IMR-90 (cell line): ENCODE measurements around the gene PITX2. TPM values are rescaled to one million over a fixed set of nuclear protein-coding genes. Genes with fewer than 3 reads are reported as not detected.

ENCODE experiments used
- ATAC-seq: fragments of 200-7000 bp; cut with Tn5 transposase; 2 replicates; pipeline ENCODE4 v1.9.1; 2020; ENCODE audit warnings: low read depth, mild to moderate bottlenecking, moderate library complexity
- BruUV-seq: library from RNA; stranded (reverse); fragments of 400-500 nt; replicated peaks from 2 replicates; lab custom pipeline; 2021; lab: Mats Ljungman, UMichigan
- CTCF ChIA-PET: fragments of 300-600 bp; formaldehyde crosslinking; extraction: SDS; loops from one replicate; lab custom pipeline; 2021; ENCODE audit warnings: antibody characterized with exemption; lab: Yijun Ruan, JAX
- POLR2A ChIA-PET: fragments of 300-600 bp; sonication (Branson Sonifier 250); formaldehyde crosslinking; loops from one replicate; lab custom pipeline; 2022; ENCODE audit warnings: antibody characterized with exemption; ENCODE audit not compliant: unreplicated experiment; lab: Charles Lee
- DNase-seq: peaks from one replicate; pipeline ENCODE4 v3.0.0; 2013
- H2AFZ ChIP-seq: replicated peaks from 2 replicates; pipeline ENCODE3; 2013; ENCODE audit warnings: low read length, mild to moderate bottlenecking; ENCODE audit not compliant: poor library complexity
- H2AK5ac ChIP-seq: 2 replicates; pipeline ENCODE4 v1.6.1; 2013; ENCODE audit warnings: low read depth, low read length, inconsistent platforms
- H2AK9ac ChIP-seq: replicated peaks from 2 replicates; pipeline ENCODE3; 2013; ENCODE audit warnings: mild to moderate bottlenecking, low read depth, low read length, moderate library complexity; ENCODE audit not compliant: poor library complexity
- H2BK120ac ChIP-seq: 2 replicates; pipeline ENCODE4 v1.6.1; 2013; ENCODE audit warnings: low read depth, low read length, inconsistent platforms
- H2BK15ac ChIP-seq: 3 replicates; pipeline ENCODE4 v1.6.1; 2013; ENCODE audit warnings: low read depth, low read length, inconsistent platforms
- H2BK20ac ChIP-seq: 2 replicates; pipeline ENCODE4 v1.6.1; 2013; ENCODE audit warnings: low read depth, mild to moderate bottlenecking, inconsistent platforms, low read length, moderate library complexity
- H2BK5ac ChIP-seq: 2 replicates; pipeline ENCODE4 v1.6.1; 2013; ENCODE audit warnings: mild to moderate bottlenecking, low read depth, low read length, inconsistent platforms; ENCODE audit not compliant: poor library complexity, severe bottlenecking
- H3K14ac ChIP-seq: replicated peaks from 2 replicates; pipeline ENCODE4 v1.6.1; 2013; ENCODE audit warnings: low read depth, low read length, inconsistent platforms
- H3K18ac ChIP-seq: 2 replicates; pipeline ENCODE4 v1.6.1; 2013; ENCODE audit warnings: low read depth, low read length, control low read depth
- H3K23ac ChIP-seq: 2 replicates; pipeline ENCODE4 v1.6.1; 2013; ENCODE audit warnings: low read depth, low read length, inconsistent platforms
- H3K27ac ChIP-seq: 2 replicates; pipeline ENCODE4 v1.5.1; 2013; ENCODE audit warnings: mild to moderate bottlenecking, control low read depth, low read length; ENCODE audit not compliant: insufficient read depth
- H3K27me3 ChIP-seq: 2 replicates; pipeline ENCODE4 v1.6.1; 2013; ENCODE audit warnings: low read length; ENCODE audit not compliant: control insufficient read depth, insufficient read depth
- H3K36me3 ChIP-seq: 2 replicates; pipeline ENCODE4 v1.6.1; 2013; ENCODE audit warnings: low read length, mixed read lengths; ENCODE audit not compliant: control insufficient read depth, insufficient read depth
- H3K4ac ChIP-seq: 2 replicates; pipeline ENCODE4 v1.6.1; 2013; ENCODE audit warnings: low read depth, low read length, inconsistent platforms
- H3K4me1 ChIP-seq: 2 replicates; pipeline ENCODE4 v1.6.1; 2013; ENCODE audit warnings: low read length, mixed read lengths; ENCODE audit not compliant: control insufficient read depth, insufficient read depth
- H3K4me2 ChIP-seq: 2 replicates; pipeline ENCODE4 v1.6.1; 2013; ENCODE audit warnings: low read depth, mild to moderate bottlenecking, control low read depth, low read length, moderate library complexity
- H3K4me3 ChIP-seq: 2 replicates; pipeline ENCODE4 v1.5.1; 2013; ENCODE audit warnings: low read depth, mild to moderate bottlenecking, control low read depth, low read length, moderate library complexity; ENCODE audit not compliant: insufficient read depth
- H3K56ac ChIP-seq: 2 replicates; pipeline ENCODE4 v1.6.1; 2013; ENCODE audit warnings: low read length, inconsistent platforms; ENCODE audit not compliant: insufficient read depth; ENCODE audit errors: extremely low read depth
- H3K79me1 ChIP-seq, 2 experiments: 2 replicates each; pipeline ENCODE4 v1.6.1; 2013; ENCODE audit warnings: low read length in 2 of 2, inconsistent platforms in 1 of 2, low read depth in 1 of 2
- H3K9ac ChIP-seq: 2 replicates; pipeline ENCODE4 v1.6.1; 2013; ENCODE audit warnings: low read depth, low read length, control low read depth
- H3K9me1 ChIP-seq: 2 replicates; pipeline ENCODE4 v1.6.1; 2013; ENCODE audit warnings: low read length, inconsistent platforms; ENCODE audit not compliant: insufficient read depth
- H3K9me3 ChIP-seq: 2 replicates; pipeline ENCODE4 v1.6.1; 2013; ENCODE audit warnings: low read length; ENCODE audit not compliant: control insufficient read depth, insufficient read depth
- H4K20me1 ChIP-seq: 2 replicates; pipeline ENCODE4 v1.6.1; 2013; ENCODE audit warnings: low read length, inconsistent platforms; ENCODE audit not compliant: insufficient read depth
- H4K5ac ChIP-seq: 2 replicates; pipeline ENCODE4 v1.6.1; 2013; ENCODE audit warnings: mild to moderate bottlenecking, low read depth, low read length, control low read depth
- H4K8ac ChIP-seq, 2 experiments: 2 replicates each; pipeline ENCODE4 v1.6.1; 2013; ENCODE audit warnings: low read depth in 2 of 2, low read length in 2 of 2, control low read depth in 1 of 2, inconsistent platforms in 1 of 2
- H4K91ac ChIP-seq: 2 replicates; pipeline ENCODE4 v1.6.1; 2013; ENCODE audit warnings: low read depth, low read length, inconsistent platforms; ENCODE audit not compliant: insufficient read depth
- BHLHE40 ChIP-seq: fragments of 150-350 bp; IDR thresholded peaks from 2 replicates; pipeline ENCODE4 v1.6.1; 2016; ENCODE audit warnings: mild to moderate bottlenecking, low read depth, low read length
- CEBPB ChIP-seq: IDR thresholded peaks from 2 replicates; pipeline ENCODE4 v1.6.1; 2012; ENCODE audit warnings: low read depth, low read length, improper control_type of control experiment
- CHD1 ChIP-seq: IDR thresholded peaks from 2 replicates; pipeline ENCODE4 v1.6.1; 2012; ENCODE audit warnings: low read depth, low read length, improper control_type of control experiment
- FOS ChIP-seq: fragments of 150-350 bp; IDR thresholded peaks from 2 replicates; pipeline ENCODE4 v1.6.1; 2016; ENCODE audit warnings: low read depth, low read length
- MAFK ChIP-seq: IDR thresholded peaks from 2 replicates; pipeline ENCODE4 v1.6.1; 2012; ENCODE audit warnings: low read depth, low read length, improper control_type of control experiment
- MAZ ChIP-seq: IDR thresholded peaks from 2 replicates; pipeline ENCODE4 v1.6.1; 2012; ENCODE audit warnings: low read depth, mild to moderate bottlenecking, low read length, improper control_type of control experiment, moderate library complexity, borderline replicate concordance
- MXI1 ChIP-seq: IDR thresholded peaks from 2 replicates; pipeline ENCODE4 v1.6.1; 2012; ENCODE audit warnings: low read depth, mild to moderate bottlenecking, low read length, moderate library complexity, borderline replicate concordance
- NFE2L2 ChIP-seq: fragments of 150-350 bp; IDR thresholded peaks from 2 replicates; pipeline ENCODE4 v1.6.1; 2016; ENCODE audit warnings: low read depth, mild to moderate bottlenecking, low read length
- POLR2A ChIP-seq: IDR thresholded peaks from 2 replicates; pipeline ENCODE4 v1.6.1; 2012; ENCODE audit warnings: mild to moderate bottlenecking, low read depth, low read length
- RAD21 ChIP-seq: IDR thresholded peaks from 2 replicates; pipeline ENCODE4 v1.6.1; 2012; ENCODE audit warnings: low read length, improper control_type of control experiment
- RCOR1 ChIP-seq: IDR thresholded peaks from 2 replicates; pipeline ENCODE4 v1.6.1; 2012; ENCODE audit warnings: mild to moderate bottlenecking, low read length, improper control_type of control experiment; ENCODE audit not compliant: insufficient replicate concordance
- RFX5 ChIP-seq: IDR thresholded peaks from 2 replicates; pipeline ENCODE4 v1.8.0; 2012; ENCODE audit warnings: low read depth, mild to moderate bottlenecking, low read length, moderate library complexity
- SMC3 ChIP-seq: fragments of 150-350 bp; IDR thresholded peaks from 2 replicates; pipeline ENCODE4 v1.6.1; 2016; ENCODE audit warnings: low read depth, mild to moderate bottlenecking, antibody characterized with exemption, low read length, moderate library complexity
- WGBS, 2 experiments: methylation state at CpG; one replicate each; pipeline versions ENCODE4 v1.1.5 to v1.1.7; 2013; ENCODE audit warnings: missing lambda C conversion rate in 2 of 2; ENCODE audit not compliant: insufficient read length in 1 of 2; ENCODE audit errors: extremely low coverage in 2 of 2; 5-methylcytosine and 5-hydroxymethylcytosine counted together
- dilution Hi-C: fragments of 300-500 bp; cut with HindIII; formaldehyde crosslinking; loops from one replicate; pipeline ENCODE4 v1.14.3; 2018; ENCODE audit warnings: low sequenced_read_pairs; ENCODE audit not compliant: unreplicated experiment
- in situ Hi-C: fragments of 300-500 bp; cut with MboI; formaldehyde crosslinking; loops from 3 replicates; pipeline ENCODE4 v1.14.3; 2019; ENCODE audit warnings: low sequenced_read_pairs, inconsistent platforms, mixed read lengths
- intact Hi-C: fragments of 100-400 bp; cut with micrococcal nuclease; formaldehyde crosslinking; loops from 2 replicates; pipeline ENCODE4 v1.10.0; 2022
- polyA plus RNA-seq, 3 experiments: library from polyadenylated mRNA; depleted of rRNA; stranded (reverse); fragments of >200 nt; gene quantifications; 2 replicates each; pipeline ENCODE4 v1.2.3, GENCODE V29; 2012; ENCODE audit warnings: low replicate concordance in 1 of 3
- total RNA-seq: library from RNA; depleted of rRNA; stranded (reverse); fragments of >200 nt; gene quantifications from 2 replicates; pipeline ENCODE4 v1.2.3, GENCODE V29; 2012
- TF ChIP-seq, protein P1 (sequence below): fragments of 150-350 bp; IDR thresholded peaks from 2 replicates; pipeline ENCODE4 v1.6.1; 2017; ENCODE audit warnings: mild to moderate bottlenecking, antibody characterized with exemption, low read length, low read depth
- TF ChIP-seq, protein P2 (sequence below): fragments of 150-350 bp; IDR thresholded peaks from 2 replicates; pipeline ENCODE4 v1.6.1; 2016; ENCODE audit warnings: low read depth, mild to moderate bottlenecking, low read length, moderate library complexity, borderline replicate concordance
- TF ChIP-seq, protein P3 (sequence below): conservative IDR thresholded peaks from 2 replicates; pipeline ENCODE4 v1.5.1; 2012; ENCODE audit warnings: mild to moderate bottlenecking, low read depth, low read length, improper control_type of control experiment

The PITX2 gene
- total and polyA plus RNA-seq, 2 of the 4 experiments (the other 2 are of a cell fraction), result 3.0 to 6.3 TPM

DNA sequence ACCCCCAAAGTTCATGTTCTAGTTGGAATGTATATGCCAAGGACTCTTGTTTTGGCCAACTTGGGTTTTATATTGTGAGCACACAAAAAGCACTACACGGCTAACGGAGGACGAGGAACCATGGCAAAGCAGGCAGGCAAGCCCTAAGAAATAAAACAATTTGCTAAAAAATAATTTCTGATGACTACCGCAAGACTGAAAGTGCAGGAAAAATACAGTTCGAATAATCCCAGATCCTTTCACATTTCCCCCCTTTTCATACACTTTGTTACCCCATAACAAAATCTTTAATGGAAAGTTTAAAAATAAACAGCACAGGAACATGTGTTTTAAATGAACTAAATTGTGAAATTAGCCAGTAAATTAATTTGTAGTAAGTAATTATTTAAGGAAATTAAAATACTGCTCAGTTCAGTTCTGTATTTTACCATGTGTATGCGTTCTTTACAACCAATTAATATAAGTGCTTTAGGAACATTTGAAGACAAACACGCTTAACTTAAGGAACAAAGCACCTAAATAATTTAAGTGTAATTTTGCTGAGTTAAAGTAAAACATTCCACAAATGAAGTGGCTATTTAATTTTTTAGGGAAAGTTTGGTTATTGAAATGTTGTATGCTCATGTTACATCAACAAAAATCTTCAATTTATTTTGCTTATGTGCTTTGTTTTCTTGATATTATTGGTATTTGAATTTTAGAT is 12.4 kb upstream of the PITX2 start:
- ATAC-seq (no peak), DNase-seq (no peak)
- TF ChIP-seq, protein P1, sequence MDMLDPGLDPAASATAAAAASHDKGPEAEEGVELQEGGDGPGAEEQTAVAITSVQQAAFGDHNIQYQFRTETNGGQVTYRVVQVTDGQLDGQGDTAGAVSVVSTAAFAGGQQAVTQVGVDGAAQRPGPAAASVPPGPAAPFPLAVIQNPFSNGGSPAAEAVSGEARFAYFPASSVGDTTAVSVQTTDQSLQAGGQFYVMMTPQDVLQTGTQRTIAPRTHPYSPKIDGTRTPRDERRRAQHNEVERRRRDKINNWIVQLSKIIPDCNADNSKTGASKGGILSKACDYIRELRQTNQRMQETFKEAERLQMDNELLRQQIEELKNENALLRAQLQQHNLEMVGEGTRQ, result no peak
- TF ChIP-seq MAFK (no peak), RAD21 (no peak), FOS (no peak), NFE2L2 (no peak), RFX5 (no peak), CHD1 (no peak), MXI1 (no peak), BHLHE40 (no peak), CEBPB (no peak), POLR2A (no peak), MAZ (no peak), RCOR1 (no peak), SMC3 (no peak)
- TF ChIP-seq, protein P2, sequence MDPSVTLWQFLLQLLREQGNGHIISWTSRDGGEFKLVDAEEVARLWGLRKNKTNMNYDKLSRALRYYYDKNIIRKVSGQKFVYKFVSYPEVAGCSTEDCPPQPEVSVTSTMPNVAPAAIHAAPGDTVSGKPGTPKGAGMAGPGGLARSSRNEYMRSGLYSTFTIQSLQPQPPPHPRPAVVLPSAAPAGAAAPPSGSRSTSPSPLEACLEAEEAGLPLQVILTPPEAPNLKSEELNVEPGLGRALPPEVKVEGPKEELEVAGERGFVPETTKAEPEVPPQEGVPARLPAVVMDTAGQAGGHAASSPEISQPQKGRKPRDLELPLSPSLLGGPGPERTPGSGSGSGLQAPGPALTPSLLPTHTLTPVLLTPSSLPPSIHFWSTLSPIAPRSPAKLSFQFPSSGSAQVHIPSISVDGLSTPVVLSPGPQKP, result no peak
- TF ChIP-seq, protein P3, sequence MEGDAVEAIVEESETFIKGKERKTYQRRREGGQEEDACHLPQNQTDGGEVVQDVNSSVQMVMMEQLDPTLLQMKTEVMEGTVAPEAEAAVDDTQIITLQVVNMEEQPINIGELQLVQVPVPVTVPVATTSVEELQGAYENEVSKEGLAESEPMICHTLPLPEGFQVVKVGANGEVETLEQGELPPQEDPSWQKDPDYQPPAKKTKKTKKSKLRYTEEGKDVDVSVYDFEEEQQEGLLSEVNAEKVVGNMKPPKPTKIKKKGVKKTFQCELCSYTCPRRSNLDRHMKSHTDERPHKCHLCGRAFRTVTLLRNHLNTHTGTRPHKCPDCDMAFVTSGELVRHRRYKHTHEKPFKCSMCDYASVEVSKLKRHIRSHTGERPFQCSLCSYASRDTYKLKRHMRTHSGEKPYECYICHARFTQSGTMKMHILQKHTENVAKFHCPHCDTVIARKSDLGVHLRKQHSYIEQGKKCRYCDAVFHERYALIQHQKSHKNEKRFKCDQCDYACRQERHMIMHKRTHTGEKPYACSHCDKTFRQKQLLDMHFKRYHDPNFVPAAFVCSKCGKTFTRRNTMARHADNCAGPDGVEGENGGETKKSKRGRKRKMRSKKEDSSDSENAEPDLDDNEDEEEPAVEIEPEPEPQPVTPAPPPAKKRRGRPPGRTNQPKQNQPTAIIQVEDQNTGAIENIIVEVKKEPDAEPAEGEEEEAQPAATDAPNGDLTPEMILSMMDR, result no peak
- no peak overlapping the region for H3K14ac ChIP-seq
- H3K4ac ChIP-seq, result no peak overlapping the region
- H3K9ac ChIP-seq, result no peak overlapping the region
- no CpG with 5 or more reads among the region's 7 CpGs for WGBS, 2 experiments
- peaks cover 7% of the 10 kb centered on the region for H3K9me3 ChIP-seq
- dilution Hi-C loops, result no loop called here
- H3K27ac ChIP-seq, result no peak overlapping the region
- H2BK5ac ChIP-seq, result no peak overlapping the region
- no peak overlapping the region for H2AFZ ChIP-seq
- no peaks in the 10 kb centered on the region for H3K36me3 ChIP-seq
- no peak overlapping the region for H2AK9ac ChIP-seq
- no peak overlapping the region for H3K4me2 ChIP-seq
- H4K20me1 ChIP-seq, result 0 out of 2 replicates have a peak, but pooled peaks cover 5% of the 10 kb centered on the region
- peaks cover 82% of the 10 kb centered on the region for H3K27me3 ChIP-seq
- H2AK5ac ChIP-seq, result no peak overlapping the region
- BruUV-seq, result no TSS peak
- no peak overlapping the region for H2BK15ac ChIP-seq
- no peak overlapping the region for H4K5ac ChIP-seq
- H3K9me1 ChIP-seq, result no peaks in the 10 kb centered on the region
- no peak overlapping the region for H3K56ac ChIP-seq
- ChIA-PET POLR2A (no interaction called here), CTCF (no interaction called here)
- intact Hi-C loops, result loop anchor here (10.0 kb wide), 1 partner anchor 729 kb away; no protein-coding TSS in a partner anchor
- peaks cover 4% of the 10 kb centered on the region; the same call in 1 of the 2 replicates for H3K4me1 ChIP-seq
- no peak overlapping the region for H4K91ac ChIP-seq
- H4K8ac ChIP-seq, result no peak overlapping the region
- H3K4me3 ChIP-seq, result no peak overlapping the region
- no peak overlapping the region for H3K23ac ChIP-seq
- in situ Hi-C loops, result loop anchor here (5.0 to 25.0 kb wide), 3 partner anchors 322 to 1402 kb away; no protein-coding TSS in a partner anchor
- no peaks in the 10 kb centered on the region for H3K79me1 ChIP-seq
- H2BK20ac ChIP-seq, result no peak overlapping the region
- H2BK120ac ChIP-seq, result no peak overlapping the region
- no peak overlapping the region for H3K18ac ChIP-seq
